OCI-LY1 (cell line): ENCODE measurements around the gene SMYD2.

Experiments used
- H2AFZ ChIP-seq: fragments of 200-600 bp; sonication (generic), shearing (Covaris generic); 2 replicates; pipeline ENCODE4 v1.6.0; 2014; ENCODE audit warnings: antibody characterized with exemption, mild to moderate bottlenecking, low read length
- H3F3A ChIP-seq: fragments of 200-600 bp; sonication (generic), shearing (Covaris generic); 2 replicates; pipeline ENCODE4 v1.6.0; 2014; ENCODE audit warnings: mild to moderate bottlenecking, antibody characterized with exemption, low read length, moderate library complexity; ENCODE audit not compliant: insufficient read depth
- H3K27ac ChIP-seq: fragments of 200-600 bp; sonication (generic); 2 replicates; pipeline ENCODE4 v1.5.1; 2014; ENCODE audit warnings: low read length, mixed run types, mild to moderate bottlenecking, low read depth; ENCODE audit not compliant: poor library complexity, severe bottlenecking
- H3K27me3 ChIP-seq: fragments of 200-600 bp; sonication (generic); 2 replicates; pipeline ENCODE4 v1.6.0; 2014; ENCODE audit warnings: antibody characterized with exemption, mild to moderate bottlenecking, low read length, moderate library complexity; ENCODE audit not compliant: insufficient read depth
- H3K36me3 ChIP-seq: fragments of 200-600 bp; sonication (generic); 2 replicates; pipeline ENCODE4 v1.6.1; 2014; ENCODE audit warnings: mild to moderate bottlenecking, antibody characterized with exemption, low read length, moderate library complexity, mixed read lengths; ENCODE audit not compliant: insufficient read depth
- H3K4me1 ChIP-seq: fragments of 200-600 bp; sonication (generic); 2 replicates; pipeline ENCODE4 v1.5.1; 2014; ENCODE audit warnings: mild to moderate bottlenecking, low read length, moderate library complexity; ENCODE audit not compliant: insufficient read depth, severe bottlenecking
- H3K4me2 ChIP-seq: fragments of 200-600 bp; sonication (generic), shearing (Covaris generic); 2 replicates; pipeline ENCODE4 v1.6.1; 2014; ENCODE audit warnings: low read length
- H3K4me3 ChIP-seq: fragments of 200-600 bp; sonication (generic); 2 replicates; pipeline ENCODE4 v1.5.1; 2014; ENCODE audit warnings: low read length, low read depth, mild to moderate bottlenecking, mixed read lengths; ENCODE audit not compliant: poor library complexity, severe bottlenecking
- H3K79me2 ChIP-seq: fragments of 200-600 bp; shearing (Covaris generic); 2 replicates; pipeline ENCODE4 v1.6.1; 2016; ENCODE audit warnings: mixed run types, low read length, mixed read lengths; ENCODE audit not compliant: insufficient read depth
- H3K9ac ChIP-seq: fragments of 200-600 bp; sonication (generic), shearing (Covaris generic); 2 replicates; pipeline ENCODE4 v1.6.1; 2014; ENCODE audit warnings: mild to moderate bottlenecking, low read length, mixed read lengths
- H3K9me2 ChIP-seq: fragments of 200-600 bp; sonication (generic), shearing (Covaris generic); 2 replicates; pipeline ENCODE4 v1.6.1; 2014; ENCODE audit warnings: low read depth, mild to moderate bottlenecking, low read length, mixed read lengths
- H3K9me3 ChIP-seq: fragments of 200-600 bp; shearing (Covaris generic); 2 replicates; pipeline ENCODE4 v1.6.1; 2014; ENCODE audit warnings: low read length, mixed read lengths
- H4K20me1 ChIP-seq: fragments of 200-600 bp; sonication (generic), shearing (Covaris generic); 2 replicates; pipeline ENCODE4 v1.6.0; 2016; ENCODE audit warnings: mild to moderate bottlenecking, low read length; ENCODE audit not compliant: insufficient read depth
- CTCF ChIP-seq: fragments of 200-600 bp; sonication (generic), shearing (Covaris generic); IDR thresholded peaks from 2 replicates; pipeline ENCODE4 v1.5.1; 2017; ENCODE audit warnings: mild to moderate bottlenecking, antibody characterized with exemption, low read length, moderate library complexity, mixed read lengths
- EZH2 ChIP-seq: fragments of 200-600 bp; sonication (generic), shearing (Covaris generic); IDR thresholded peaks from 2 replicates; pipeline ENCODE4 v1.8.0; 2017; ENCODE audit warnings: borderline replicate concordance, mixed run types, mild to moderate bottlenecking, antibody characterized with exemption, low read length, moderate library complexity, mixed read lengths

SMYD2 gene

GRCh38 chr1:214306269-214306668, 25.3 kb downstream of the SMYD2 start:
- no peak for TF ChIP-seq EZH2
- no peak for TF ChIP-seq CTCF
- Histone ChIP-seq H2AFZ (no peak overlapping the region), H3K36me3 (no peaks in the 10 kb centered on the region), H4K20me1 (no peaks in the 10 kb centered on the region), H3K9me3 (no peaks in the 10 kb centered on the region), H3F3A (no peaks in the 10 kb centered on the region), H3K9me2 (no peaks in the 10 kb centered on the region), H3K4me3 (no peak overlapping the region), H3K9ac (no peak overlapping the region), H3K4me1 (no peaks in the 10 kb centered on the region), H3K27me3 (no peaks in the 10 kb centered on the region), H3K4me2 (no peak overlapping the region), H3K79me2 (no peaks in the 10 kb centered on the region), H3K27ac (no peak overlapping the region)

GRCh38 chr1:214310010-214310409, 29.1 kb downstream of the SMYD2 start:
- no peaks in the 10 kb centered on the region for H3K79me2 ChIP-seq
- no peak overlapping the region for H3K4me2 ChIP-seq
- no peaks in the 10 kb centered on the region for H3K36me3 ChIP-seq
- no peaks in the 10 kb centered on the region for H4K20me1 ChIP-seq
- no peaks in the 10 kb centered on the region for H3F3A ChIP-seq
- H3K4me3 ChIP-seq: no peak overlapping the region
- TF ChIP-seq EZH2: no peak
- no peak overlapping the region for H3K27ac ChIP-seq
- no peaks in the 10 kb centered on the region for H3K9me2 ChIP-seq
- H3K27me3 ChIP-seq: no peaks in the 10 kb centered on the region
- H3K9ac ChIP-seq: no peak overlapping the region
- no peak overlapping the region for H2AFZ ChIP-seq
- H3K9me3 ChIP-seq: no peaks in the 10 kb centered on the region
- no peaks in the 10 kb centered on the region for H3K4me1 ChIP-seq

- H3K9me3 ChIP-seq: no peaks in the 10 kb centered on the region
- no peaks in the 10 kb centered on the region for H4K20me1 ChIP-seq
- no peaks in the 10 kb centered on the region for H3K36me3 ChIP-seq
- H3K9me2 ChIP-seq: no peaks in the 10 kb centered on the region
- H3K9ac ChIP-seq: no peak overlapping the region
- H3K4me3 ChIP-seq: no peak overlapping the region
- no peaks in the 10 kb centered on the region for H3K4me1 ChIP-seq
- no peak overlapping the region for H3K4me2 ChIP-seq
- no peaks in the 10 kb centered on the region for H3K79me2 ChIP-seq
- TF ChIP-seq EZH2: no peak
- no peak for TF ChIP-seq CTCF
- no peak overlapping the region for H3K27ac ChIP-seq
- H3K27me3 ChIP-seq: no peaks in the 10 kb centered on the region
- no peaks in the 10 kb centered on the region for H3F3A ChIP-seq
- H2AFZ ChIP-seq: no peak overlapping the region
Observed at GRCh38 chr1:214310777-214311690, 30.1 kb downstream of the SMYD2 start.
